ENCODE measurements around the gene CHCHD1. TPM values are rescaled to one million over a fixed set of nuclear protein-coding genes. Genes with fewer than 3 reads are reported as not detected.
A peak's percentile ranks its signal among the peaks of the same experiment; 100 is the strongest.

Gene CHCHD1
- total RNA-seq, 1 donor from 2014 or later = 25.3 TPM

DNA sequence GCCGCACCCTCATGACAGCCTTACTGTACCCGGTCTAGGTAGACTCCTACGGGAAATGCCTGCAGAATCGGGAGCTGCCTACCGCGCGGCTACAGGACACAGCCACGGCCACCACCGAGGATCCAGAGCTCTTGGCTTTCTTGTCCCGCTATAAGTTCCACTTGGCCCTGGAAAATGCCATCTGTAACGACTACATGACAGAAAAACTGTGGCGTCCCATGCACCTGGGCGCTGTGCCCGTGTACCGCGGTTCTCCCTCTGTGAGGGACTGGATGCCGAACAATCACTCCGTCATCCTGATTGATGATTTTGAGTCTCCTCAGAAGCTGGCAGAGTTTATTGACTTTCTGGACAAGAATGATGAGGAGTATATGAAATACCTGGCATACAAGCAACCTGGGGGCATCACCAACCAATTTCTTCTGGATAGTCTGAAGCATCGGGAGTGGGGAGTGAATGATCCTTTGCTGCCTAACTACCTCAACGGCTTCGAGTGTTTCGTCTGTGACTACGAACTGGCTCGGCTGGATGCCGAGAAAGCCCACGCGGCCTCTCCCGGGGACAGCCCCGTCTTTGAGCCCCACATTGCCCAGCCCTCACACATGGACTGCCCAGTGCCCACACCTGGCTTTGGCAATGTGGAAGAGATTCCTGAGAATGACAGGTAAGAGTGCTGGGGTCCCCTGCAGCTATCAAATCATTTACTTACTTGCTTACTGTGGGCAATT lies 8.5 kb upstream of the CHCHD1 start:
- no peak for TF ChIP-seq EZH2 (IDR thresholded peaks at IDR 0.05; ENCODE audit: insufficient read depth, low read length)
- TF ChIP-seq, protein P1, sequence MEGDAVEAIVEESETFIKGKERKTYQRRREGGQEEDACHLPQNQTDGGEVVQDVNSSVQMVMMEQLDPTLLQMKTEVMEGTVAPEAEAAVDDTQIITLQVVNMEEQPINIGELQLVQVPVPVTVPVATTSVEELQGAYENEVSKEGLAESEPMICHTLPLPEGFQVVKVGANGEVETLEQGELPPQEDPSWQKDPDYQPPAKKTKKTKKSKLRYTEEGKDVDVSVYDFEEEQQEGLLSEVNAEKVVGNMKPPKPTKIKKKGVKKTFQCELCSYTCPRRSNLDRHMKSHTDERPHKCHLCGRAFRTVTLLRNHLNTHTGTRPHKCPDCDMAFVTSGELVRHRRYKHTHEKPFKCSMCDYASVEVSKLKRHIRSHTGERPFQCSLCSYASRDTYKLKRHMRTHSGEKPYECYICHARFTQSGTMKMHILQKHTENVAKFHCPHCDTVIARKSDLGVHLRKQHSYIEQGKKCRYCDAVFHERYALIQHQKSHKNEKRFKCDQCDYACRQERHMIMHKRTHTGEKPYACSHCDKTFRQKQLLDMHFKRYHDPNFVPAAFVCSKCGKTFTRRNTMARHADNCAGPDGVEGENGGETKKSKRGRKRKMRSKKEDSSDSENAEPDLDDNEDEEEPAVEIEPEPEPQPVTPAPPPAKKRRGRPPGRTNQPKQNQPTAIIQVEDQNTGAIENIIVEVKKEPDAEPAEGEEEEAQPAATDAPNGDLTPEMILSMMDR (IDR thresholded peaks at IDR 0.05; ENCODE audit: insufficient read depth, low read depth, low read length) = no peak
- Mint-ChIP-seq H3K36me3 (ENCODE audit: low read depth, unreplicated experiment) (peaks cover 27% of the 10 kb centered on the region), H3K27ac (ENCODE audit: unreplicated experiment) (peak overlapping the region; percentile 86), H3K4me3 (ENCODE audit: unreplicated experiment) (peak overlapping the region; percentile 95), H3K27me3 (ENCODE audit: low read depth, unreplicated experiment) (no peaks in the 10 kb centered on the region), H3K9me3 (ENCODE audit: unreplicated experiment) (no peaks in the 10 kb centered on the region), H3K4me1 (ENCODE audit: low read depth, unreplicated experiment) (peaks cover 25% of the 10 kb centered on the region)
- FAIRE-seq (no peak), DNase-seq (ENCODE audit: low read depth) (no peak)
- Histone ChIP-seq H4K20me1 (ENCODE audit: insufficient read depth, low read length) (peaks cover 29% of the 10 kb centered on the region), H3K27ac (ENCODE audit: low read depth, low read length) (peak overlapping the region; percentile 90), H2AFZ (ENCODE audit: low read depth, low read length) (peak overlapping the region; percentile 79), H3K79me2 (ENCODE audit: insufficient read depth, low read length) (peaks cover 50% of the 10 kb centered on the region), H3K27me3 (ENCODE audit: insufficient read depth, low read length) (no peaks in the 10 kb centered on the region), H3K36me3 (ENCODE audit: insufficient read depth, low read length) (peaks cover 41% of the 10 kb centered on the region), H3K4me3 (ENCODE audit: insufficient read depth, low read depth, low read length) (peak overlapping the region; percentile 86), H3K9ac (ENCODE audit: low read length) (peak overlapping the region; percentile 90), H3K9me3 (ENCODE audit: insufficient read depth, low read depth, low read length) (no peaks in the 10 kb centered on the region), H3K4me2 (ENCODE audit: low read length) (peak overlapping the region; percentile 96), H3K4me1 (ENCODE audit: insufficient read depth, low read length) (peaks cover 22% of the 10 kb centered on the region)

DNA sequence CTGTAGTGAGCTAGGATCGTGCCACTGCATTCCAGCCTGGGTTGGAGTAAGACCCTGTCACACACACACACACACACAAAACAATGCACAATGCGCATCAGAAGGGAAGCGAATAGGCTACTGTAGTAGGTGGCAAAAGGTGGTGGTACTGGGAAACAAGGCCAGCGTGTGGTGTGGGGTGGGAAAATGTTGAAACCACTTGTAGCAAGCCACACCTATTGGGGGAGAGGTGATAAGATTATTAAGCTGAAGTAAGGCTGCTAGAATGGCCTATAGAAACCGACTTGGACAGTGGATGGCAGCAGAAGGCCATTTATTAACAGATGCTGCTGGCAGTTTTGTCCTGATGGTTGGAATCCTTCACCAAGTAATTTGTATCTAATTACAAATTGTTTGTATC lies 7.2 kb upstream of the CHCHD1 start:
- Histone ChIP-seq H3K4me2 (ENCODE audit: low read length) (peak overlapping the region; percentile 96), H3K4me1 (ENCODE audit: insufficient read depth, low read length) (peaks cover 22% of the 10 kb centered on the region), H3K27me3 (ENCODE audit: insufficient read depth, low read length) (no peaks in the 10 kb centered on the region), H4K20me1 (ENCODE audit: insufficient read depth, low read length) (peaks cover 35% of the 10 kb centered on the region), H2AFZ (ENCODE audit: low read depth, low read length) (no peak overlapping the region), H3K79me2 (ENCODE audit: insufficient read depth, low read length) (peaks cover 57% of the 10 kb centered on the region), H3K4me3 (ENCODE audit: insufficient read depth, low read depth, low read length) (peak overlapping the region; percentile 40), H3K9me3 (ENCODE audit: insufficient read depth, low read depth, low read length) (no peaks in the 10 kb centered on the region), H3K36me3 (ENCODE audit: insufficient read depth, low read length) (peaks cover 30% of the 10 kb centered on the region), H3K9ac (ENCODE audit: low read length) (no peak overlapping the region), H3K27ac (ENCODE audit: low read depth, low read length) (no peak overlapping the region)
- TF ChIP-seq, protein P1 (IDR thresholded peaks at IDR 0.05; ENCODE audit: insufficient read depth, low read depth, low read length) = no peak
- no peak for TF ChIP-seq EZH2 (IDR thresholded peaks at IDR 0.05; ENCODE audit: insufficient read depth, low read length)
- DNase-seq (ENCODE audit: low read depth) (no peak), FAIRE-seq (no peak)
- Mint-ChIP-seq H3K4me1 (ENCODE audit: low read depth, unreplicated experiment) (peaks cover 25% of the 10 kb centered on the region), H3K36me3 (ENCODE audit: low read depth, unreplicated experiment) (peaks cover 16% of the 10 kb centered on the region), H3K27ac (ENCODE audit: unreplicated experiment) (no peak overlapping the region), H3K27me3 (ENCODE audit: low read depth, unreplicated experiment) (no peaks in the 10 kb centered on the region), H3K9me3 (ENCODE audit: unreplicated experiment) (no peaks in the 10 kb centered on the region), H3K4me3 (ENCODE audit: unreplicated experiment) (peak overlapping the region; percentile 95)

DNA sequence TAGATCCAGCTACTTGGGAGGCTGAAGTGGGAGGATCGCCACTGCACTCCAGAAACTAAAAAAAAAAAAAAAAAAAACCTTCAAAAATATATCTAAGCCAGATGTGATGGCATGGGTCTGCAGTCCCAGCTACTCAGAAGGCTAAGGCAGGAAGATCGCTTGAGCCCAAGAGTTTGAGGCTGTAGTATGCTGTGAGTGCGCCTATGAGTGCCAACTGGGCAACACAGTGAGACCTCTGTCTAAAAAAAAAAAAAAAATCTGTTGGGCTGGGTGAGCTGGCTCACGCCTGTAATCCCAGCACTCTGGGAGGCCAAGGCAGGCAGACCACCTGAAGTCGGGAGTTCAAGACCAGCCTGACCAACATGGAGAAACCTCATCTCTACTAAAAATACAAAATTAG lies 2.8 kb upstream of the CHCHD1 start:
- peaks cover 23% of the 10 kb centered on the region for H3K4me1 Mint-ChIP-seq (ENCODE audit: low read depth, unreplicated experiment)
- FAIRE-seq (no peak), DNase-seq (ENCODE audit: low read depth) (no peak)
- no peak overlapping the region for H3K4me3 Mint-ChIP-seq (ENCODE audit: unreplicated experiment)
- H3K4me1 ChIP-seq (ENCODE audit: insufficient read depth, low read length) = peaks cover 26% of the 10 kb centered on the region
- H3K27me3 ChIP-seq (ENCODE audit: insufficient read depth, low read length) = no peaks in the 10 kb centered on the region
- H3K36me3 Mint-ChIP-seq (ENCODE audit: low read depth, unreplicated experiment) = peaks cover 3% of the 10 kb centered on the region
- H3K27ac Mint-ChIP-seq (ENCODE audit: unreplicated experiment) = no peak overlapping the region
- no peak for TF ChIP-seq EZH2 (IDR thresholded peaks at IDR 0.05; ENCODE audit: insufficient read depth, low read length)
- TF ChIP-seq, protein P1 (IDR thresholded peaks at IDR 0.05; ENCODE audit: insufficient read depth, low read depth, low read length) = no peak
- H3K9ac ChIP-seq (ENCODE audit: low read length) = no peak overlapping the region
- H4K20me1 ChIP-seq (ENCODE audit: insufficient read depth, low read length) = peaks cover 44% of the 10 kb centered on the region
- peaks cover 14% of the 10 kb centered on the region for H3K36me3 ChIP-seq (ENCODE audit: insufficient read depth, low read length)
- no peaks in the 10 kb centered on the region for H3K9me3 ChIP-seq (ENCODE audit: insufficient read depth, low read depth, low read length)
- H3K9me3 Mint-ChIP-seq (ENCODE audit: unreplicated experiment) = no peaks in the 10 kb centered on the region
- no peaks in the 10 kb centered on the region for H3K27me3 Mint-ChIP-seq (ENCODE audit: low read depth, unreplicated experiment)
- no peak overlapping the region for H3K4me2 ChIP-seq (ENCODE audit: low read length)
- H3K79me2 ChIP-seq (ENCODE audit: insufficient read depth, low read length) = peaks cover 86% of the 10 kb centered on the region
- no peak overlapping the region for H3K4me3 ChIP-seq (ENCODE audit: insufficient read depth, low read depth, low read length)
- no peak overlapping the region for H3K27ac ChIP-seq (ENCODE audit: low read depth, low read length)
- no peak overlapping the region for H2AFZ ChIP-seq (ENCODE audit: low read depth, low read length)
